Stimulated activated CD4-positive, alpha-beta T cell treated with anti-CD3 and anti-CD28 coated beads, Interleukin-4, amount 100 ng/mL, for 4 hours (primary cell): ENCODE results near the gene MIPOL1.

Experiments used
- DNase-seq, 2 experiments: peaks; one replicate each; pipeline ENCODE4 v3.0.0-alpha.2; 2020

MIPOL1 gene

GRCh38 chr14:37466623-37467088 is 268.9 kb downstream of the MIPOL1 start:
- no peak for DNase-seq

GRCh38 chr14:37469650-37470049 is 271.9 kb downstream of the MIPOL1 start:
- DNase-seq = no peak

- no peak for DNase-seq
Observed at GRCh38 chr14:37470251-37470650, 272.5 kb downstream of the MIPOL1 start.

GRCh38 chr14:37472906-37473305 is 275.2 kb downstream of the MIPOL1 start:
- no peak for DNase-seq

GRCh38 chr14:37474191-37474590 is 276.5 kb downstream of the MIPOL1 start:
- no peak for DNase-seq

GRCh38 chr14:37480446-37481290 is 282.9 kb downstream of the MIPOL1 start:
- no peak for DNase-seq

- no peak for DNase-seq
Observed at GRCh38 chr14:37482428-37482827, 284.7 kb downstream of the MIPOL1 start.

GRCh38 chr14:37483672-37484071 is 285.9 kb downstream of the MIPOL1 start:
- DNase-seq = no peak

GRCh38 chr14:37490607-37491006 is 292.9 kb downstream of the MIPOL1 start:
- no peak for DNase-seq

- DNase-seq = no peak
Observed at GRCh38 chr14:37491076-37491475, 293.3 kb downstream of the MIPOL1 start.

GRCh38 chr14:37493606-37494005 is 295.9 kb downstream of the MIPOL1 start:
- DNase-seq = no peak

GRCh38 chr14:37497422-37497821 is 299.7 kb downstream of the MIPOL1 start:
- no peak for DNase-seq

GRCh38 chr14:37501877-37502276 is 304.1 kb downstream of the MIPOL1 start:
- no peak for DNase-seq

- no peak for DNase-seq
Observed at GRCh38 chr14:37508503-37508902, 310.8 kb downstream of the MIPOL1 start.

GRCh38 chr14:37512173-37512572 is 314.4 kb downstream of the MIPOL1 start:
- DNase-seq = no peak

GRCh38 chr14:37515771-37516170 is 318.0 kb downstream of the MIPOL1 start:
- no peak for DNase-seq

GRCh38 chr14:37526994-37527393 is 329.3 kb downstream of the MIPOL1 start:
- DNase-seq = no peak

GRCh38 chr14:37539992-37540391 is 342.3 kb downstream of the MIPOL1 start:
- DNase-seq = no peak

GRCh38 chr14:37544407-37544806 is 346.7 kb downstream of the MIPOL1 start:
- no peak for DNase-seq

GRCh38 chr14:37545174-37545573 is 347.4 kb downstream of the MIPOL1 start:
- DNase-seq = no peak

- DNase-seq = no peak
Observed at GRCh38 chr14:37546621-37547447, 349.1 kb downstream of the MIPOL1 start.

- DNase-seq = no peak
Observed at GRCh38 chr14:37550511-37550910, 352.8 kb downstream of the MIPOL1 start.

GRCh38 chr14:37551119-37551518 is 353.4 kb downstream of the MIPOL1 start:
- DNase-seq = no peak
